ENCODE data around the gene MAP2K2. TPM values are rescaled to one million over a fixed set of nuclear protein-coding genes. Genes with fewer than 3 reads are reported as not detected.
A peak's percentile ranks its signal among the peaks of the same experiment; 100 is the strongest.

The MAP2K2 gene
- total RNA-seq, 2 donors from 2014 or later: 170 to 206 TPM

- no peaks in the 10 kb centered on the region for H3K9me3 Mint-ChIP-seq
- no peak overlapping the region for H3K4me3 Mint-ChIP-seq
- H3K4me1 Mint-ChIP-seq (ENCODE audit: low read depth in 2 of 2): peaks cover 18 to 20% of the 10 kb centered on the region in 2 donors
- no peaks in the 10 kb centered on the region for H3K27me3 Mint-ChIP-seq
- DNase-seq (ENCODE audit: low spot score): no peak
- ATAC-seq: no peak
- no peaks in the 10 kb centered on the region for H3K36me3 Mint-ChIP-seq
- no peak overlapping the region for H3K27ac Mint-ChIP-seq
These were observed 23.1 kb downstream of the MAP2K2 start for GRCh38 chr19:4100647-4101495.

DNA sequence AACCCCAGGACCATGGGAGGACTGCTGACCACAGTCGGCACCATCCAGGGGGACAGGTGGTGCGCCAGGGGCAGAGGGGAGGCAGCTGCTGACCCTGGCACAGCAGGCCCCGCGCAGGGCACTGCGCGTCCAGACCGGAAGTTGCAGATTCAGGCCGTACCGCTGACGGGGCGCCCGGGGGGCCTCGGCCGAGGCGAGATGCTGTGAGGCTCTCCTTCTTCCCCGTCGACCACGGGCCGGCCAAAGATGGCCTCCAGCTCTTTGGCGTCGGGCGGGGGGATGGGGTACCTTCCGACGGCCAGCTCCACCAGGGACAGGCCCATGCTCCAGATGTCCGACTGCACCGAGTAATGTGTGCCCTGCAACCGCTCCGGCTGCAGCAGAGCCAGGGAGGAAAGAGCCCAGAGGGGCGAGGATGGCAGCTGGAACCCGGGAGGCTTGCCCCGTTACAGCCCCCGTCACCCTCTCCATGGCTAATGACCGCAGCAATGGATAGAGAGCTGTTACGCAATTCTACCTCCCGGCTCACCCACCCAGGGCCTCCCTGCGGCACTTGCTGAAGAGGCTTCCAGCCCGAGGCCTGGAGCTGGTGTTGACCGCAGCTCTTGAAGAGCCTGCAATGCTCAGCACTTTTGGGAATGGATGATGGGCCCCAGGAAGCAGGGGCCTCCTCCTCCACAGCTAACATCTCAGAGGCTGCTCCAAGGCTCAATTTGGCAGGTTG lies 24.7 kb downstream of the MAP2K2 start:
- Mint-ChIP-seq H3K4me3 (no peak overlapping the region), H3K27me3 (no peaks in the 10 kb centered on the region), H3K4me1 (ENCODE audit: low read depth in 2 of 2) (peaks cover 2 to 4% of the 10 kb centered on the region in 2 donors), H3K36me3 (no peaks in the 10 kb centered on the region), H3K9me3 (no peaks in the 10 kb centered on the region), H3K27ac (no peak overlapping the region)
- no peak for DNase-seq (ENCODE audit: low spot score)
- no peak for ATAC-seq

DNA sequence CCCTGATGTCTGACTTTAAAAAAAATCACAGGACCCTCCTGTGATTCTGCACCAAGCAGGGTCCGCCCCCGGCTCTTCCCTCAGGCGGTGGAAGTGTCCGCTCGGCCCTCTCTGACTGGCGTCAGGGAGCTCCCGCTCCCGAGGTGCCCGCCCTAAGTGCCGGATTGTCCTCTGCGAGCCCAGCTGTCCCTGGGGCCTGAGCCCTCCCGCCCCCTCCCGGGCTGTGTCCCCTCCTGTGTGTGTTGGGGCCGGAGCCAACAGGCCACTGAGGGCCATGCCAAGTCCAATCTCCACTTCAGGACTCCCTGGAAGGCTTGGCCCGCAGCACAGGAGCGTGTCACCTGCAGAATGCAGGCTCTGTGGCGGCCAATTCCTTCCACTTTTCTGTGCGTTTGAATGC lies 25.4 kb downstream of the MAP2K2 start:
- no peak for ATAC-seq
- H3K4me1 Mint-ChIP-seq (ENCODE audit: low read depth in 2 of 2): peaks cover 0 to 3% of the 10 kb centered on the region in 2 donors
- H3K4me3 Mint-ChIP-seq: no peak overlapping the region
- H3K27ac Mint-ChIP-seq: no peak overlapping the region
- H3K36me3 Mint-ChIP-seq: no peaks in the 10 kb centered on the region
- H3K27me3 Mint-ChIP-seq: no peaks in the 10 kb centered on the region
- no peaks in the 10 kb centered on the region for H3K9me3 Mint-ChIP-seq
- no peak for DNase-seq (ENCODE audit: low spot score)

DNA sequence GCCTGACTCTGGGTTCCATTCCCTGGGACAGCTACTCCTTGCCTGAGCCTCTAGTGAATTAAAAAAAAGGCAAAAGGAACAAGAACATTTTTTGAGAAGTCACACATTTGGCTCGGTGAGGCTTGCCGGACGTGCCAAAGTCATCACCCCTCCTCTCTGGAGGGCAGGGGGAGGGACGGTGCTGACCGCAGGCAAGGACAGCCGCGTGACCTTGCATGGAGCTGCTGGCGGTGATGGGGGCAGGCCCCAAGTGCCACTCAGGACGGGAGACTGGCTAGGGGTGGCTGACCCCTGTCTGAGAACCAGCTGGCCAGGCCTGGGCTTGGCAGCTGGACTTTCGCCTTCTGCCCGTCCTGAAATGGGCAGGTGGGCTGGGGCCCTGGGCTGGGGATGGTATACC lies 26.4 kb downstream of the MAP2K2 start:
- Mint-ChIP-seq H3K4me3 (no peak overlapping the region), H3K36me3 (no peaks in the 10 kb centered on the region)

GRCh38 chr19:4096049-4096892 lies 27.7 kb downstream of the MAP2K2 start:
- no peak for DNase-seq (ENCODE audit: low spot score)
- Mint-ChIP-seq H3K4me3 (no peak overlapping the region), H3K27ac (no peak overlapping the region), H3K36me3 (no peaks in the 10 kb centered on the region), H3K9me3 (no peaks in the 10 kb centered on the region), H3K4me1 (ENCODE audit: low read depth in 2 of 2) (peaks cover 0 to 3% of the 10 kb centered on the region in 2 donors), H3K27me3 (no peaks in the 10 kb centered on the region)
- no peak for ATAC-seq

More for the DNA sequence above, 26.4 kb downstream of the MAP2K2 start:
- peaks cover 0 to 3% of the 10 kb centered on the region in 2 donors for H3K4me1 Mint-ChIP-seq (ENCODE audit: low read depth in 2 of 2)
- H3K27me3 Mint-ChIP-seq: no peaks in the 10 kb centered on the region
- ATAC-seq (no peak), DNase-seq (ENCODE audit: low spot score) (no peak)
- H3K27ac Mint-ChIP-seq: no peak overlapping the region
- H3K9me3 Mint-ChIP-seq: no peaks in the 10 kb centered on the region

GRCh38 chr19:4095488-4095844 lies 28.5 kb downstream of the MAP2K2 start:
- Mint-ChIP-seq H3K4me3 (no peak overlapping the region), H3K36me3 (no peaks in the 10 kb centered on the region), H3K9me3 (no peaks in the 10 kb centered on the region), H3K4me1 (ENCODE audit: low read depth in 2 of 2) (peaks cover 0 to 3% of the 10 kb centered on the region in 2 donors), H3K27me3 (no peaks in the 10 kb centered on the region), H3K27ac (no peak overlapping the region)
- DNase-seq (ENCODE audit: low spot score): no peak
- ATAC-seq: no peak

DNA sequence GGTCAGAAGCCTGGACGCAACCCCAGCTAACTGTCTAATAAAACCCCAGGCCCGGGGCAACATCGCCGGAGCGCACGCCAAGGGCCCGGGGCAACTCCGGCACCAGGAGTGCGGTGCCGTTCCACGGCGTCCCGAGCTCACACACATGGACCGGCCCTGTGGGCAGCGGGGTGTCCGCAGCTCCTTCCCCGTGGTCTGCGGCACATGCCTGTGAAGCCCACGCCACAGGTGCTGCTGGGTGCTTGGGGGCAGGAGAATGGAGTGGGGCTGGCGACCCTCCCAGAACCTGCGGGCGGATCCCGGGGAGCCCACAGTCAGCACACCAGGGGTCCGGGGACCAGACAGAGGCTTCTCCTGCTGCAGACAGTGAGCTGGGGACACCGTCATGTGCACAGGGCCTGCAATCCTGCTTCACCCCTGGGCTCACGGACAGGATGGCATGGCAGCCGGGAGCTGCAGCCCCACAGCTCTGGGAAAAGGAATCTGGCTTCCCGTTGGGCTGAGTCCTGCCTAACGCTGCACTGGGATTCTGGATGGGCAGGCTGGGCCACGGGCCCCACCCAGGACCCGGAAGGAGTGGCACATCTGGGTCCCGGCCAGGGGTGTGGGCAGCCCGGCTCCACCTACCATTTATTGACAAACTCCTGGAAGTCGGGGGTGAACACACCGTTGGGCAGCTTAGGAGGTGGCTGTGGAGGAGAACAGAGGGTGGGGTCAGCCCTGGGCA lies 29.0 kb downstream of the MAP2K2 start:
- H3K4me3 Mint-ChIP-seq: no peak overlapping the region
- H3K27ac Mint-ChIP-seq: no peak overlapping the region
- DNase-seq (ENCODE audit: low spot score) (no peak), ATAC-seq (no peak)
- H3K4me1 Mint-ChIP-seq (ENCODE audit: low read depth in 2 of 2): peaks cover 2 to 6% of the 10 kb centered on the region in 2 donors
- H3K27me3 Mint-ChIP-seq: no peaks in the 10 kb centered on the region
- no peaks in the 10 kb centered on the region for H3K36me3 Mint-ChIP-seq
- no peaks in the 10 kb centered on the region for H3K9me3 Mint-ChIP-seq

DNA sequence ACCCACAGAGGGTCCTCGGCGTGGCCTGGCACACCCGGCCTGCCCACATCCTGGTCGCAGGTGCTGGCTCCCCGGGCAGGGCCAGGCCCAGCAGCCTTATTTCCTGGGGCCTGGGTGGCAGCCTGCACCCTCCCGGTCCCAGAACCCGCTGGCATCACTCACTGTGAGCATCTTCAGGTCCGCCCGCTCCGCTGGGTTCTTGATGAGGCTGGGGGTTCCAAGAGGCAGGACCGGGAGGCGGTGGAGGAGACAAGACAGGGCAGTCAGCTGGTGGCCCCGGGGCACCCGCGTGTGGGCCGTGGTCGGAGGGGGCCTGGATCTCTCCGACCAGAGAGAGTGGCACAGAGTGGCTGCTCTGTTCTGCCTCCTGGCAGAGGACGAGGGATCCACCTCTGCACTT lies 29.6 kb downstream of the MAP2K2 start:
- DNase-seq (ENCODE audit: low spot score): no peak
- Mint-ChIP-seq H3K4me1 (ENCODE audit: low read depth in 2 of 2) (peaks cover 8 to 11% of the 10 kb centered on the region in 2 donors), H3K36me3 (no peaks in the 10 kb centered on the region), H3K4me3 (no peak overlapping the region), H3K9me3 (no peaks in the 10 kb centered on the region), H3K27ac (no peak overlapping the region), H3K27me3 (no peaks in the 10 kb centered on the region)
- no peak for ATAC-seq

- no peak for DNase-seq (ENCODE audit: low spot score)
- Mint-ChIP-seq H3K27ac (peak overlapping the region in 1 of 2 donors; percentile 81), H3K9me3 (no peaks in the 10 kb centered on the region), H3K4me1 (ENCODE audit: low read depth in 2 of 2) (peaks cover 8 to 14% of the 10 kb centered on the region in 2 donors), H3K27me3 (no peaks in the 10 kb centered on the region), H3K36me3 (no peaks in the 10 kb centered on the region), H3K4me3 (no peak overlapping the region)
- ATAC-seq: no peak
These were observed 30.2 kb downstream of the MAP2K2 start for GRCh38 chr19:4093643-4094175.

DNA sequence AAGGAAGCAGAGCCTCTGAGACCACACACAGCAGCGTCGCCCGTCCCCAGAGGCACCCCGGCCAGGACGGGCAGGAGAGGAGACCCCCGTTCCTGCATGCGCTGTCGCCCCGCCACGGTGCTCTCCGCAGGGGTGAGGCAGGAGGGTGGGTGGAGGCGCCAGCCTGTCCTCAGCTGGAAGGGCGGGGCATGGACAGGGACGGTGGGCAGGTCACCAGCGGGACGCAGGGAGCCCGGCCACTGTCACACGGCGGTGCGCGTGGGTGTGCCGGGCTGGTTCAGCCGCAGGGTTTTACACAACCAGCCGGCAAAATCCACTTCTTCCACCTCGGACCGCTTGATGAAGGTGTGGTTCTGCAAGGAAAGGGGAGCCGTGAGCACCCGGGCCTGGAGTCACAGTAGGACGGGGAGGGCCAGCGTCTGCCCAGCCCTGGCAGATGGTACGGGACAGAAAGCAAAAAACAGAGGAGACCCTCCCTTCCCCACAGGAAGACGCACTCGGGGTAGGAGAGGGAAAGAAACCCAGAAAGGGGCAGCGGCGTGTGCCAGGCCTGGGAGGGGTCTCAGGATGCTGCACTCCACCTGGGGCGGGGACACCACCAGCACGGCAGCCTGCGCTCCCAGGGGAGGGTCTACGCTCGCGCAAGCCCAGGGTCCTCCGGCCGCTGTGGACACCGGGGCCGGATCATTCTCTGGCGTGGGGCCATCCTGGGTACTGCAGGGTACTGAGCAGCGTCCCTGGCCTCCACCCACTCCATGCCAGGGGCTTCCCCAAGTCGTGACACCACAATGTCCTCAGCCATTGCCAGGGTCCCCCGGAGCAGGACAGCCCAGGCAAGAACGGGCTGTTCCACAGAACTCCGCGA lies 33.3 kb downstream of the MAP2K2 start:
- Mint-ChIP-seq H3K4me1 (ENCODE audit: low read depth in 2 of 2) (peaks cover 13 to 32% of the 10 kb centered on the region in 2 donors), H3K27me3 (no peaks in the 10 kb centered on the region), H3K4me3 (peak overlapping the region; percentile 85), H3K27ac (peak overlapping the region; percentile 98), H3K36me3 (no peaks in the 10 kb centered on the region), H3K9me3 (no peaks in the 10 kb centered on the region)
- DNase-seq (ENCODE audit: low spot score) (no peak), ATAC-seq (no peak)

GRCh38 chr19:4089946-4090345 lies 34.0 kb downstream of the MAP2K2 start:
- peaks cover 13 to 32% of the 10 kb centered on the region in 2 donors for H3K4me1 Mint-ChIP-seq (ENCODE audit: low read depth in 2 of 2)
- ATAC-seq: no peak

DNA sequence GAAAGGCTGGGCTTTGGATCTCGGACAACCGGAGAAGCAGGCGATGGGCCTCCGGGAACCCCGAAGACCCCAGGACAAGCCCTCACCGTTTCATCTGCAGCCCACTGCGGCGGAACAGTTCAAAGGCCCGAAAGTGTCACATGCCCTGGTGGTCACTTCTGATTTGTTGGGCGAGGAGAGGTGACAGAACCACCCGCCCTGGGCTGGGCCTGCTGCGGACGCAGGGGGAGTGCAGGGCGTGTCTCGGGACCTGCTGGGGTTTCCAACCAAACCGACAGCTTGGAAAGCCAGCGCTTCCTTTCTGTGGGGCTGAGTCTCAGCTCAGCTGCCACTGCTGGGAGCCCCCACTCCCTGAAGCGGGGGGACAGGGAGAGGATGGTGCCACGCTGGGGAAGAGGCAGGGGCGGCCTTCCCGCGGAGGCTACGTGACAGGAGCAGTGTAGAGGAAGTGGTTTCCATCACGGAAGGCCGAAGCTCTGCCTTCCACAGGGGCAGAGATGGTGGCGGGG lies 34.5 kb downstream of the MAP2K2 start:
- Mint-ChIP-seq H3K9me3 (no peaks in the 10 kb centered on the region), H3K27ac (peak overlapping the region; percentile 98), H3K4me3 (peak overlapping the region; percentile 85), H3K4me1 (ENCODE audit: low read depth in 2 of 2) (peaks cover 13 to 37% of the 10 kb centered on the region in 2 donors), H3K27me3 (no peaks in the 10 kb centered on the region), H3K36me3 (no peaks in the 10 kb centered on the region)
- DNase-seq (ENCODE audit: low spot score) (peak; percentile 90), ATAC-seq (peak; percentile 89 to 94)

More at GRCh38 chr19:4089946-4090345, 34.0 kb downstream of the MAP2K2 start:
- DNase-seq (ENCODE audit: low spot score): no peak
- Mint-ChIP-seq H3K4me3 (peak overlapping the region; percentile 85), H3K9me3 (no peaks in the 10 kb centered on the region), H3K27ac (peak overlapping the region; percentile 98), H3K36me3 (no peaks in the 10 kb centered on the region), H3K27me3 (no peaks in the 10 kb centered on the region)

Data from natural killer cell treated with Interleukin-12 subunit alpha and Interleukin-12 subunit beta and Interleukin-15 and Interleukin-18, amount 100 ng/mL, for 72 hours (primary cell).